T-cell (primary cell): Measurements from ENCODE around the gene NFRKB. TPM values are rescaled to one million over a fixed set of nuclear protein-coding genes. Genes with fewer than 3 reads are reported as not detected.
A peak's percentile ranks its signal among the peaks of the same experiment; 100 is the strongest.

Experiments used
- ATAC-seq, 4 experiments: fragments of 200-7000 bp in 3 of 4; fragments of 150-1000 bp in 1 of 4; cut with Tn5 transposase; replicated peaks in 1 of 4; 1 replicate in 3 of 4; 2 replicates in 1 of 4; pipeline ENCODE4 v1.10.0; 2021; ENCODE audit warnings: moderate library complexity in 3 of 4, mild to moderate bottlenecking in 2 of 4, moderate number of reproducible peaks in 1 of 4
- CTCF ChIA-PET, 2 donors: fragments of 300-600 bp; sonication (Branson Sonifier 250); formaldehyde crosslinking; loops; one replicate each; lab custom pipeline; 2022; ENCODE audit warnings: antibody characterized with exemption in 2 of 2; lab: Charles Lee
- POLR2A ChIA-PET, 2 donors: fragments of 300-600 bp; sonication (Branson Sonifier 250); formaldehyde crosslinking; loops; one replicate each; lab custom pipeline; 2022; ENCODE audit warnings: antibody characterized with exemption in 2 of 2; lab: Charles Lee
- DNase-seq, 35 experiments: peaks; one replicate each; pipeline versions ENCODE4 v3.0.0 to v3.0.0-alpha.2; 2013 to 2023
- H3K27ac ChIP-seq: one replicate; pipeline ENCODE4 v1.5.1; 2013; ENCODE audit warnings: low read length
- H3K27me3 ChIP-seq, 2 experiments: replicated peaks in 1 of 2; 1 replicate in 1 of 2; 2 replicates in 1 of 2; pipeline versions ENCODE4 v1.6.1 to v1.7.0; 2013; ENCODE audit warnings: low read length in 1 of 2, mixed read lengths in 1 of 2; ENCODE audit not compliant: control insufficient read depth in 2 of 2, insufficient read depth in 2 of 2; ENCODE audit errors: extremely low read depth in 1 of 2
- H3K36me3 ChIP-seq, 2 donors: 1 replicate in 1 of 2; 2 replicates in 1 of 2; pipeline versions ENCODE4 v1.6.1 to v1.7.0; 2013; ENCODE audit warnings: low read length in 1 of 2; ENCODE audit not compliant: control insufficient read depth in 2 of 2, insufficient read depth in 1 of 2; ENCODE audit errors: extremely low read depth in 1 of 2
- H3K4me1 ChIP-seq, 2 experiments: 1 replicate in 1 of 2; 2 replicates in 1 of 2; pipeline versions ENCODE4 v1.6.1 to v1.7.0; 2013; ENCODE audit warnings: low read length in 2 of 2, mixed read lengths in 1 of 2; ENCODE audit not compliant: insufficient read depth in 2 of 2, control insufficient read depth in 1 of 2; ENCODE audit errors: extremely low read depth in 1 of 2
- H3K4me3 ChIP-seq, 2 donors: 1 replicate in 1 of 2; 2 replicates in 1 of 2; pipeline versions ENCODE4 v1.5.1 to v1.7.0; 2013; ENCODE audit warnings: mild to moderate bottlenecking in 2 of 2, low read length in 1 of 2, moderate library complexity in 1 of 2; ENCODE audit not compliant: control insufficient read depth in 1 of 2; ENCODE audit errors: extremely low read depth in 1 of 2
- H3K9me3 ChIP-seq: 2 replicates; pipeline ENCODE4 v1.7.0; 2013
- H3K27ac Mint-ChIP-seq, 2 donors: one replicate each; pipeline ENCODE4 v1.8.0; 2020 to 2021; ENCODE audit warnings: mild to moderate bottlenecking in 2 of 2, mixed read lengths in 2 of 2
- H3K27me3 Mint-ChIP-seq, 2 donors: one replicate each; pipeline ENCODE4 v1.8.0; 2021 to 2022; ENCODE audit warnings: mixed read lengths in 2 of 2
- H3K36me3 Mint-ChIP-seq: one replicate; pipeline ENCODE4 v1.8.0; 2021; ENCODE audit warnings: mixed read lengths
- H3K4me1 Mint-ChIP-seq, 3 donors: one replicate each; pipeline ENCODE4 v1.8.0; 2020 to 2022; ENCODE audit warnings: mixed read lengths in 3 of 3, mild to moderate bottlenecking in 1 of 3
- H3K4me3 Mint-ChIP-seq, 3 donors: one replicate each; pipeline ENCODE4 v1.8.0; 2020 to 2022; ENCODE audit warnings: mild to moderate bottlenecking in 3 of 3, mixed read lengths in 3 of 3, moderate library complexity in 3 of 3
- H3K9me3 Mint-ChIP-seq, 3 donors: one replicate each; pipeline ENCODE4 v1.8.0; 2020 to 2022; ENCODE audit warnings: mixed read lengths in 3 of 3
- WGBS: methylation state at CpG from one replicate; pipeline ENCODE4 v1.1.5; 2013; ENCODE audit warnings: missing lambda C conversion rate; ENCODE audit not compliant: insufficient coverage; 5-methylcytosine and 5-hydroxymethylcytosine counted together
- total RNA-seq, 35 experiments: library from RNA in 6 of 35; stranded (reverse) in 6 of 35; fragments of 120-200 nt in 1 of 35; gene quantifications; one replicate each; pipeline versions ENCODE4 v1.2.1 to v1.2.4 and lab custom pipeline; 2013 to 2026

NFRKB gene
- total RNA-seq, 5 donors from 2014 or later (not counting 1 experiment from before 2014, with no cell fraction given): 49.7 to 83.9 (median 65.9) TPM

DNA sequence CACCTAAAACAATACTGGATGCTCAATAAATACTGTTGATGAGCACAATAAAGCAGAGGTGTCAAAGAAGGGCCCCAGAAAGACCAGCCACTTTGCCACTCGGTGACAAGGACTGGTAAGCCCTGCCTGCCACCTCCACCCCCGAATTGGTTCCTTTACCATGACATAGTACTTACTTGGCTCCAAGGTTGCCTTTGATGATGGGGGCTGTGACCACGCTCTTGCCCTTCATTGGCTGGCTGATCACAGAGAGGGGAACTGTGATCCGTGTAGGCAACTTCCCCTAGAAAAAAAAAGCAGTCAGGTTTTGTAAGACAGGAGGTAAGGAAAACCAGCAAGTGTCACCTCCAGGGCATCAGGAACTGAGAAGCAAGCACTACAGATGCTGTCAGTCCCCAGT is 29.7 kb downstream of the NFRKB start:
- no CpG with 5 or more reads among the region's 4 CpGs for WGBS
- Histone ChIP-seq H3K27me3 (no peaks in the 10 kb centered on the region), H3K4me1 (peaks cover 3 to 16% of the 10 kb centered on the region in 2 experiments), H3K9me3 (no peaks in the 10 kb centered on the region), H3K4me3 (no peak overlapping the region), H3K36me3 (peaks cover 19 to 80% of the 10 kb centered on the region in 2 donors), H3K27ac (peak overlapping the region; percentile 7)
- no peaks in the 10 kb centered on the region for H3K9me3 Mint-ChIP-seq
- H3K27ac Mint-ChIP-seq: peak overlapping the region; percentile 66 to 91
- H3K36me3 Mint-ChIP-seq: peaks cover 81% of the 10 kb centered on the region
- peak in 1 of 35 experiments; percentile 15 for DNase-seq
- CTCF ChIA-PET: no interaction called here
- peak in 2 of 4 experiments; percentile 15 to 39 for ATAC-seq
- POLR2A ChIA-PET: no interaction called here
- H3K4me3 Mint-ChIP-seq: no peak overlapping the region
- peaks cover 33 to 44% (median 34%) of the 10 kb centered on the region in 3 donors for H3K4me1 Mint-ChIP-seq
- H3K27me3 Mint-ChIP-seq: no peaks in the 10 kb centered on the region

GRCh38 chr11:129864811-129865210 is 30.6 kb downstream of the NFRKB start:
- peaks cover 3 to 23% of the 10 kb centered on the region in 2 experiments for H3K4me1 ChIP-seq
- Mint-ChIP-seq H3K4me3 (no peak overlapping the region), H3K9me3 (no peaks in the 10 kb centered on the region), H3K4me1 (peaks cover 36 to 52% (median 40%) of the 10 kb centered on the region in 3 donors), H3K27ac (peak overlapping the region; percentile 66 to 91), H3K36me3 (peaks cover 77% of the 10 kb centered on the region), H3K27me3 (no peaks in the 10 kb centered on the region)
- CTCF ChIA-PET: interaction anchor here in 1 of 2 donors (0.7 kb wide), 1 partner anchor 11 kb away, joined by 3 read pairs; no protein-coding TSS in a partner anchor
- peaks cover 15 to 74% of the 10 kb centered on the region in 2 donors for H3K36me3 ChIP-seq
- H3K9me3 ChIP-seq: no peaks in the 10 kb centered on the region
- H3K4me3 ChIP-seq: no peak overlapping the region
- POLR2A ChIA-PET: no interaction called here
- 98% methylated on average over 5 of the region's 5 CpGs for WGBS
- H3K27ac ChIP-seq: no peak overlapping the region
- DNase-seq: no peak
- H3K27me3 ChIP-seq: no peaks in the 10 kb centered on the region
- ATAC-seq: no peak

DNA sequence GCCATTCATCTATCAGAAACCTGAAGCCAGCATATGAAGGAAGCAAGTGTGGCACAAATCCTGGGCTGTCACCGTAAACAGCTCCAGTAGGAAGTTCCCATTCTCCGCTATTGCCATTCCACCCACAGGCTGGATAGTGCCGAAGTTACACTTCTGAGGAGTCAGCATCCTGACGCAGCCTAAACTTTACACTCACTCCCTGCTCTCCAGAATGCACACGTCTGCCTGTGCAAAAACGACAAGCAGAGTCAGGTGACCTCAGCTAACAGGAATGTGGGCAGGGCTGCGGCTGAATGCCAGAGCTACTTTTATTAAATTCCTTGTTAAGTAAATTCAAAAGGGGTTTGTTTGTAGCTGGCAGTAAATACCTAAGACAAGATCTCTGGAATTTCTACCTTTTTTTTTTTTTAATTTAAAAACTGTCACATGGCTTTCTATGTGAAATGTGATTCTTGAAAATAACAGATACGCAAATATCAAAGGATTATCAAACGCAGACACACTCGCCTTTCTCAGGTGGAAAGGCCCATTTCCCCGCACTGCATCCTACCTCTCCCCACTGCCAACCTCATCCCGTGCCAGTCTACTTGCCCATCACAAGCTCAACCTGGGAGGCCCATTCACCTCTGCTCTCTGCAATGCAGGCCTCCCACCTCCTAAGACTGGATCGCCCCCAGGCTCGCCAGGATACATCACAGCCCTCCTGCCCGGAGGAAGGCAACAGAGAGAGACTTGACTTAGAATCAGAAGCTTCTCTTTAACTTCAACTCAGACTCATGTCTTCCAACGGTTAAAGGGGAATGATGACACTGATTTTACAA is 33.5 kb downstream of the NFRKB start:
- H3K27ac Mint-ChIP-seq: peak overlapping the region; percentile 91 to 97
- H3K4me1 Mint-ChIP-seq: peaks cover 45 to 65% (median 60%) of the 10 kb centered on the region in 3 donors
- Histone ChIP-seq H3K4me3 (no peak overlapping the region), H3K27me3 (no peaks in the 10 kb centered on the region), H3K9me3 (no peaks in the 10 kb centered on the region), H3K4me1 (peaks cover 3 to 30% of the 10 kb centered on the region in 2 experiments), H3K27ac (peak overlapping the region; percentile 45), H3K36me3 (peaks cover 9 to 53% of the 10 kb centered on the region in 2 donors)
- POLR2A ChIA-PET: interaction anchor here in 1 of 2 donors (0.6 to 0.7 kb wide), 2 partner anchors 72 to 104 kb away, joined by 3 to 4 read pairs; no protein-coding TSS in a partner anchor
- CTCF ChIA-PET: no interaction called here
- H3K9me3 Mint-ChIP-seq: no peaks in the 10 kb centered on the region
- no peaks in the 10 kb centered on the region for H3K27me3 Mint-ChIP-seq
- H3K4me3 Mint-ChIP-seq: peak overlapping the region in 1 of 3 donors; percentile 47
- ATAC-seq (no peak), DNase-seq (no peak)
- peaks cover 77% of the 10 kb centered on the region for H3K36me3 Mint-ChIP-seq
- WGBS: 96% methylated on average over 9 of the region's 16 CpGs

- peaks cover 13 to 39% of the 10 kb centered on the region in 2 experiments for H3K4me1 ChIP-seq
- POLR2A ChIA-PET: no interaction called here
- H3K9me3 Mint-ChIP-seq: no peaks in the 10 kb centered on the region
- H3K27ac ChIP-seq: no peak overlapping the region
- DNase-seq: no peak
- H3K36me3 ChIP-seq: peaks cover 0 to 7% of the 10 kb centered on the region in 2 donors
- 91% methylated on average over 4 of the region's 8 CpGs for WGBS
- no peak overlapping the region for H3K4me3 Mint-ChIP-seq
- no peak overlapping the region for H3K4me3 ChIP-seq
- CTCF ChIA-PET: interaction anchor here in 1 of 2 donors (1.0 kb wide), 1 partner anchor 40 kb away, joined by 3 read pairs; no protein-coding TSS in a partner anchor
- peaks cover 53 to 78% (median 73%) of the 10 kb centered on the region in 3 donors for H3K4me1 Mint-ChIP-seq
- H3K27ac Mint-ChIP-seq: peak overlapping the region; percentile 29 to 100
- no peak for ATAC-seq
- H3K27me3 Mint-ChIP-seq: no peaks in the 10 kb centered on the region
- no peaks in the 10 kb centered on the region for H3K9me3 ChIP-seq
- no peaks in the 10 kb centered on the region for H3K27me3 ChIP-seq
- peaks cover 51% of the 10 kb centered on the region for H3K36me3 Mint-ChIP-seq
These were observed 39.3 kb downstream of the NFRKB start for GRCh38 chr11:129856036-129856435.

- no peak for ATAC-seq
- no peaks in the 10 kb centered on the region for H3K9me3 Mint-ChIP-seq
- H3K9me3 ChIP-seq: no peaks in the 10 kb centered on the region
- peak overlapping the region; percentile 99 to 100 for H3K27ac Mint-ChIP-seq
- 93% methylated on average over 9 of the region's 11 CpGs for WGBS
- H3K4me3 ChIP-seq: no peak overlapping the region
- peaks cover 11 to 30% of the 10 kb centered on the region in 2 experiments for H3K4me1 ChIP-seq
- peaks cover 49% of the 10 kb centered on the region for H3K36me3 Mint-ChIP-seq
- ChIA-PET POLR2A (no interaction called here), CTCF (no interaction called here)
- H3K27ac ChIP-seq: no peak overlapping the region
- no peak for DNase-seq
- H3K4me3 Mint-ChIP-seq: peak overlapping the region in 2 of 3 donors; percentile 66 to 71
- H3K27me3 Mint-ChIP-seq: no peaks in the 10 kb centered on the region
- no peaks in the 10 kb centered on the region for H3K27me3 ChIP-seq
- peaks cover 53 to 76% (median 66%) of the 10 kb centered on the region in 3 donors for H3K4me1 Mint-ChIP-seq
- peaks cover 0 to 3% of the 10 kb centered on the region in 2 donors for H3K36me3 ChIP-seq
These were observed 40.3 kb downstream of the NFRKB start for GRCh38 chr11:129855086-129855485.

DNA sequence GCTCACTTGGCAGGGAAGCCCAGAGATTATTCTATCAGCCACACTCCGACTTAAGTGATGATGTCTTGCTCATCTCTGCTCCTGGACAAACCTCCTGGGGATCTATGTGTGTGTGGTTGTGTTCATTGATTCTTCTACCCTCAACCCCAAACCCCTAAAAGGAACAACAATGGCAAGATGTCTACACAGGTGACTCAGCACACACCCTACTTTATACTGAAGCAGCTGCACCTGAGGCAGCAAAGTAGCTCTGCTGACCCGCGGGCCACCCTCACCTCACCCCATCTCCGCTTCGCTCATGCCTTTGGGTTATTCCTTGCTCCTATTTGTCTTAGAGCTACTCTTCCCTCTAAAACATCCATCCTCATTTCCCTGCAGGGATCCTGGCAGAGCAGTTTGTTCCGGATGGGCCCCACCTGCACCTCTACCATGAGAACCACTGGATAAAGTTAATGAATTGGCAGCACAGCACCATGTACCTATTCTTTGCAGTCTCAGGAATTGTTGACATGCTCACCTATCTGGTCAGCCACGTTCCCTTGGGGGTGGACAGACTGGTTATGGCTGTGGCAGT is 41.1 kb downstream of the NFRKB start:
- Histone ChIP-seq H3K9me3 (no peaks in the 10 kb centered on the region), H3K4me3 (peak overlapping the region in 1 of 2 donors; percentile 6), H3K27me3 (no peaks in the 10 kb centered on the region), H3K36me3 (no peaks in the 10 kb centered on the region), H3K4me1 (peaks cover 11 to 24% of the 10 kb centered on the region in 2 experiments), H3K27ac (peak overlapping the region; percentile 92)
- H3K9me3 Mint-ChIP-seq: no peaks in the 10 kb centered on the region
- peak overlapping the region; percentile 99 to 100 for H3K27ac Mint-ChIP-seq
- H3K4me3 Mint-ChIP-seq: peak overlapping the region; percentile 64 to 71 (median 66)
- H3K27me3 Mint-ChIP-seq: no peaks in the 10 kb centered on the region
- H3K4me1 Mint-ChIP-seq: peaks cover 45 to 68% (median 58%) of the 10 kb centered on the region in 3 donors
- ChIA-PET POLR2A (interaction anchor here in 1 of 2 donors (0.7 kb wide), 1 partner anchor 1161 kb away, joined by 5 read pairs; no protein-coding TSS in a partner anchor), CTCF (interaction anchor here in 1 of 2 donors (1.1 to 1.2 kb wide), 2 partner anchors 39 to 87 kb away, joined by 3 to 4 read pairs; partner anchors contain the start of gene TMEM45B)
- DNase-seq (no peak), ATAC-seq (peak in 3 of 4 experiments; percentile 56 to 62 (median 59))
- 95% methylated on average over 6 of the region's 7 CpGs for WGBS
- peaks cover 45% of the 10 kb centered on the region for H3K36me3 Mint-ChIP-seq
